ENCODE data around the gene GOT1. TPM values are rescaled to one million over a fixed set of nuclear protein-coding genes. Genes with fewer than 3 reads are reported as not detected.
A peak's percentile ranks its signal among the peaks of the same experiment; 100 is the strongest.

Gene GOT1
- total and polyA plus RNA-seq, 10 of the 15 experiments (the other 5 are each of a cell fraction or from before 2014, with no cell fraction given): 32.5 to 67.5 (median 50.3) TPM

- H4K20me1 ChIP-seq (ENCODE audit: control insufficient read depth, insufficient read depth): no peaks in the 10 kb centered on the region
- in situ Hi-C loops (cut with MboI) (no loop called here), intact Hi-C loops (cut with micrococcal nuclease; ENCODE audit: unreplicated experiment) (loop anchor here (1.0 to 2.0 kb wide), 4 partner anchors 113 to 275 kb away; no protein-coding TSS in a partner anchor)
- ChIA-PET SMC1A (ENCODE audit: uncharacterized antibody, unreplicated experiment) (interaction anchor here (0.6 to 3.4 kb wide), 26 partner anchors 8 to 612 kb away, joined by 3 to 38 read pairs (median 3); no protein-coding TSS in a partner anchor), RAD21 (ENCODE audit: unreplicated experiment) (interaction anchor here (0.6 to 5.9 kb wide), 18 partner anchors 22 to 1412 kb away, joined by 3 to 70 read pairs (median 4); no protein-coding TSS in a partner anchor), CTCF (interaction anchor here (0.6 to 10.1 kb wide), 42 partner anchors 9 to 969 kb away, joined by 3 to 233 read pairs (median 5); partner anchors contain the start of genes ENTPD7 and SLC25A28), POLR2A (interaction anchor here (0.7 kb wide), 1 partner anchor 224 kb away, joined by 3 read pairs; the partner anchor contains the start of gene ENTPD7)
- no peaks in the 10 kb centered on the region for H3K9me3 ChIP-seq (replicated peaks; ENCODE audit: control insufficient read depth, insufficient read depth, low read length)
- no peaks in the 10 kb centered on the region for H3K27me3 ChIP-seq (replicated peaks in 1 of 2; ENCODE audit: control insufficient read depth in 2 of 2, insufficient read depth in 2 of 2, low read length in 1 of 2)
- no peak for TF ChIP-seq IKZF1 (conservative IDR thresholded peaks at IDR 0.05)
- peak; percentile 24 to 59 (median 44); a peak in 5 of 6 replicates for TF ChIP-seq CTCF (IDR thresholded peaks at IDR 0.05 in 2 of 3, conservative IDR thresholded peaks at IDR 0.05 in 1 of 3; ENCODE audit: control insufficient read depth in 2 of 3, extremely low read depth in 1 of 3, insufficient read depth in 1 of 3, low read depth in 3 of 3, low read length in 3 of 3)
- peak; percentile 30; the same call in 1 of the 2 replicates for TF ChIP-seq SMC3 (IDR thresholded peaks at IDR 0.05; ENCODE audit: borderline replicate concordance, low read length)
- TF ChIP-seq RAD21 (IDR thresholded peaks at IDR 0.05; ENCODE audit: insufficient read depth, low read depth, low read length): peak; percentile 64
- TF ChIP-seq SMAD5 (IDR thresholded peaks at IDR 0.05; ENCODE audit: low read depth): no peak
- DNase-seq (ENCODE audit: low read depth, low spot score) (no peak), ATAC-seq (peak; percentile 77), FAIRE-seq (no peak)
- H3K9ac ChIP-seq (ENCODE audit: control insufficient read depth, insufficient read depth, low read length): no peak overlapping the region
- no peak overlapping the region for H3K4me3 ChIP-seq
- no peak overlapping the region for H2AFZ ChIP-seq (ENCODE audit: control insufficient read depth, low read depth, low read length)
- BruUV-seq (replicated peaks): no TSS peak
- WGBS (ENCODE audit: insufficient coverage, insufficient replicate concordance, low lambda C conversion rate, missing lambda C conversion rate): 36% methylated on average over 5 of the region's 5 CpGs
- no peak overlapping the region for H3K4me2 ChIP-seq (ENCODE audit: control insufficient read depth, insufficient read depth)
- H3K4me1 ChIP-seq (ENCODE audit: control insufficient read depth, insufficient read depth, low read length): no peaks in the 10 kb centered on the region
- no peaks in the 10 kb centered on the region for H3K36me3 ChIP-seq (ENCODE audit: control insufficient read depth in 2 of 2, insufficient read depth in 2 of 2, low read length in 1 of 2)
- H3K27ac ChIP-seq (ENCODE audit: control insufficient read depth, insufficient read depth): no peak overlapping the region
- H3K79me2 ChIP-seq (ENCODE audit: control insufficient read depth, insufficient read depth, low read length): peaks cover 11% of the 10 kb centered on the region
Observed at GRCh38 chr10:99435986-99436638, 5.7 kb upstream of the GOT1 start.

Data from GM12878 (cell line).